Transverse colon (tissue), 4 donors: ENCODE results near the gene CDADC1.

Experiments
- CTCF ChIP-seq, 5 experiments: fragments of 200-600 bp in 3 of 5; fragments of 450-650 bp in 2 of 5; sonication (generic) in 3 of 5; IDR thresholded peaks; 1 replicate in 2 of 5; 2 replicates in 3 of 5; pipeline ENCODE4 v1.5.1; 2016 to 2017; ENCODE audit warnings: antibody characterized with exemption in 5 of 5, inconsistent platforms in 3 of 5, mild to moderate bottlenecking in 2 of 5, moderate library complexity in 1 of 5
- EP300 ChIP-seq: sonication (generic); formaldehyde crosslinking; IDR thresholded peaks from one replicate; pipeline ENCODE4 v1.6.1; 2017; ENCODE audit warnings: antibody characterized with exemption, low read depth
- POLR2A ChIP-seq: fragments of 450-650 bp; IDR thresholded peaks from one replicate; pipeline ENCODE4 v1.6.1; 2016; ENCODE audit warnings: antibody characterized with exemption, mild to moderate bottlenecking, moderate library complexity
- POLR2AphosphoS5 ChIP-seq, 3 donors: sonication (generic); formaldehyde crosslinking; IDR thresholded peaks; one replicate each; pipeline ENCODE4 v1.6.1; 2016; ENCODE audit warnings: antibody characterized with exemption in 3 of 3

DNA sequence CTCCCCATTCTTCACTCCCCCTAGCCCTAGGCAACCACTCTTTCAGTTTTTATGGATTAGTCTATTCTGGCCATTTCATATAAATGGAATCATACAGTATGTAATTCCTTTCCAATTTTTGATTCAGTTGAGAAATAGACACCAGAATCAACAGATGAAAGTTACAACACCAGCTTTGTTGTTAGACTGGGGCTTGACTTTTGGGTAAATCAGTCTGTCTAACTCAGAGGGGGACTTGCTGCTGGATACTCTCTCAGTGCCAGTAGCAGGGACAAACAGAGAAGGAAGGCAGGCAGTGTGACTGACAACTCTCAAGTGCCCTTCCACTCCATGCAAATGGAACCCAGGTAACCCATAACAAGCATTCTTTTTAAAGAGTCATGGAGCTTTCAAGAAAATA, 40.7 kb downstream of the CDADC1 start:
- TF ChIP-seq CTCF (IDR thresholded peaks at IDR 0.05): no peak
- TF ChIP-seq POLR2A: no peak
- no peak for TF ChIP-seq POLR2AphosphoS5 (IDR thresholded peaks at IDR 0.05)
- TF ChIP-seq EP300: no peak
